ENCODE measurements around the gene CTTNBP2. TPM values are rescaled to one million over a fixed set of nuclear protein-coding genes. Genes with fewer than 3 reads are reported as not detected.

The CTTNBP2 gene
- total and polyA plus RNA-seq, 8 donors, result 3.0 to 22.2 (median 19.2) TPM

DNA sequence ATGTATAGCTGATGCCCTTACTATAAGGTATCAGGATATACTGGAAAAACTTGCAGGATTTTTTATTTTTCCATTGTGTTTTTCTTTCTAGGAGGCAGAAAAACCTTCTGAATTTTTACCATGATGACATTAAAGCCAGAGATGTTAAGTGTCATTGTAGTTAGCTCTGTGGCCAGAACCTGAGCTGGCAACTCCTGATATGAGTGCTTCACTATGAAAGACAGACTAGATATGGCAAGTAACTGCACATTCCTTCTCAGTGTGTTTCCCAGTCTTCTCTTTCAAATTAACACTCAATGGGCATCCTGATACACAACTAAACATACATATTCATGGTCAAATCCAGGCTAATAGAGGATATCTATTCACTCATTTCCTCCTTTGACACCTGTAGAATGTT, 166.2 kb downstream of the CTTNBP2 start:
- DNase-seq (no peak), ATAC-seq (peak; percentile 32)
- intact Hi-C loops (cut with DNase I), result no loop called here
- TF ChIP-seq, protein P1, sequence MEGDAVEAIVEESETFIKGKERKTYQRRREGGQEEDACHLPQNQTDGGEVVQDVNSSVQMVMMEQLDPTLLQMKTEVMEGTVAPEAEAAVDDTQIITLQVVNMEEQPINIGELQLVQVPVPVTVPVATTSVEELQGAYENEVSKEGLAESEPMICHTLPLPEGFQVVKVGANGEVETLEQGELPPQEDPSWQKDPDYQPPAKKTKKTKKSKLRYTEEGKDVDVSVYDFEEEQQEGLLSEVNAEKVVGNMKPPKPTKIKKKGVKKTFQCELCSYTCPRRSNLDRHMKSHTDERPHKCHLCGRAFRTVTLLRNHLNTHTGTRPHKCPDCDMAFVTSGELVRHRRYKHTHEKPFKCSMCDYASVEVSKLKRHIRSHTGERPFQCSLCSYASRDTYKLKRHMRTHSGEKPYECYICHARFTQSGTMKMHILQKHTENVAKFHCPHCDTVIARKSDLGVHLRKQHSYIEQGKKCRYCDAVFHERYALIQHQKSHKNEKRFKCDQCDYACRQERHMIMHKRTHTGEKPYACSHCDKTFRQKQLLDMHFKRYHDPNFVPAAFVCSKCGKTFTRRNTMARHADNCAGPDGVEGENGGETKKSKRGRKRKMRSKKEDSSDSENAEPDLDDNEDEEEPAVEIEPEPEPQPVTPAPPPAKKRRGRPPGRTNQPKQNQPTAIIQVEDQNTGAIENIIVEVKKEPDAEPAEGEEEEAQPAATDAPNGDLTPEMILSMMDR (IDR thresholded peaks at IDR 0.05), result no peak
- Histone ChIP-seq H3K4me3 (no peak overlapping the region), H3K27me3 (no peaks in the 10 kb centered on the region), H3K27ac (no peak overlapping the region), H3K9me3 (no peaks in the 10 kb centered on the region), H3K36me3 (no peaks in the 10 kb centered on the region), H3K4me1 (no peaks in the 10 kb centered on the region)

DNA sequence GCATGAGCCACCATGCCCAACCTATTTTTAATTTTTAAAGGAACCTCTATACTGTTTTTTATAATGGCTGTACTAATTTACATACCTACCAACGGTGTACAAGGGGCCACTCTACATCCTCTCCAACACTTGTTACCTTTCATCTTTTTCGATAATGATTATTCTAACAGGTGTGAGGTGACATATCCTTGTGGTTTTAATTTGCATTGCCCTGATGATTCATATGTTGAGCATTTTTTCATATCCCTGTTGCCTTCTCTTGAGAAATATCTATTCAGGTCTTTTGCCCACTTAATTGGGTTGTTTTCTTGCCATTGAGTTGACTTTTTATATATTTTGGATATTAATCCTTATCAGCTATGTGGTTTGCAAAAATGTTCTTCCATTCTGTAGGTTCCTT, 167.0 kb downstream of the CTTNBP2 start:
- DNase-seq, result no peak
- Histone ChIP-seq H3K4me3 (no peak overlapping the region), H3K27me3 (no peaks in the 10 kb centered on the region), H3K36me3 (no peaks in the 10 kb centered on the region), H3K4me1 (no peaks in the 10 kb centered on the region), H3K9me3 (no peaks in the 10 kb centered on the region), H3K27ac (no peak overlapping the region)
- no peak for ATAC-seq
- intact Hi-C loops (cut with DNase I), result no loop called here
- TF ChIP-seq, protein P1 (IDR thresholded peaks at IDR 0.05), result no peak

DNA sequence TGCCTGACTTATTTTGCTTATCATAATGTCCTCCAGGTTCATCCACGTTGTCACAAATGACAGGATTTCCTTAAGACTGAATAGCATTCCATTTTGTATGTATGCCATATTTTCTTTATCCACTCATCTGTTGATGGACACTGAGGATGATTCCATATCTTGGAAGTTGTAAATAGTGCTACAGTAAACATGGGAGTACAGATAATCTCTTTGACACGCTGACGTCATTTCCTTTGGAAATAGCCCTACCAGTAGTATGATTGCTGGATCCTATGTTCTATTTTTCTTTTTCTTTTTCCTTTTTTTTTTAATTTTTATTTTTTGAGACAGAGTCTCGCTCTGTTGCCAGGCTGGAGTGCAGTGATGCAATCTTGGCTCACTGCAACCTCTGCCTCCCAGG, 167.6 kb downstream of the CTTNBP2 start:
- DNase-seq, result no peak
- no peak for ATAC-seq

DNA sequence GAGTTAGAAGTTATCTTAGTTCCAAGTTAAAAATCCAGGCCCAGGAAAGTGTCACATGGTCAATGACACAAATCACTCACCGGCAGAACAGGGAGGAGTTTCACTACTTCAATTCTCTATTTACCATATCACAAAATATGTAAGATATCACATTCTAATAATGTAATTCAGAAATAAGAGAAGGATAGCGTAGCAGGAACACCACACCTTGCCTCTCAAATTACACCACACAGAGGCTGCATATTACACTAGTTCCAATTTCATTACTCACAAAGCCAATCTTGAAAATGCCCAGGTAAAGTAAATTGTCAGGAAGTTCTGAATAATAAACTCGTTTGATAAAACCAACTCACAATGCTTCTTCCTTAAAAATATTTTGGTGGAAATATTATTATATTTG, 169.2 kb downstream of the CTTNBP2 start:
- DNase-seq, result no peak
- Histone ChIP-seq H3K27me3 (no peaks in the 10 kb centered on the region), H3K9me3 (no peaks in the 10 kb centered on the region), H3K4me1 (no peaks in the 10 kb centered on the region), H3K27ac (no peak overlapping the region), H3K4me3 (no peak overlapping the region), H3K36me3 (no peaks in the 10 kb centered on the region)
- ATAC-seq, result peak; percentile 26
- intact Hi-C loops (cut with DNase I), result no loop called here
- TF ChIP-seq, protein P1 (IDR thresholded peaks at IDR 0.05), result no peak

More for the DNA sequence above, 167.6 kb downstream of the CTTNBP2 start:
- Histone ChIP-seq H3K4me1 (no peaks in the 10 kb centered on the region), H3K27ac (no peak overlapping the region), H3K9me3 (no peaks in the 10 kb centered on the region), H3K27me3 (no peaks in the 10 kb centered on the region), H3K4me3 (no peak overlapping the region), H3K36me3 (no peaks in the 10 kb centered on the region)
- intact Hi-C loops (cut with DNase I), result no loop called here
- TF ChIP-seq, protein P1 (IDR thresholded peaks at IDR 0.05), result no peak

DNA sequence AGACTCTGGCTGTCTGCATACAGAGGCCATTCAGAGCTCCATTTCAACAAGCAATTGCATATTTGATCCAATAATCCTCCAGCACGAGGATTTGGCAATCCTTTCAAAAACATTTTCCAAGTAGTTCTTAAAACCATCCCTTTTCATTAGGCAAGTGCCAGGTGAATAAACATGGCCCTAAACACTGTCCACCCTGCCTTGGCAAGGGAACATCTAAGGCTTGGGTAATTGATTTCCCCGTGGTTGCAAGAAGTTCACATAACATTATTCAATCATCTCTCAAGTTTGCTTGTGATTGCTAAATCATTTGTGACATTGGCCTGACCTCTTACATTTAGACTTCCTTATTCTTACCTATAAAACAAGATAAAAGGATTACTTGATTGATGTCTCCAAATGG, 175.2 kb downstream of the CTTNBP2 start:
- H3K27ac ChIP-seq, result no peak overlapping the region
- DNase-seq, result no peak
- TF ChIP-seq, protein P1 (IDR thresholded peaks at IDR 0.05), result no peak
- H3K4me3 ChIP-seq, result no peak overlapping the region
- no peaks in the 10 kb centered on the region for H3K4me1 ChIP-seq
- H3K36me3 ChIP-seq, result no peaks in the 10 kb centered on the region
- peak; percentile 78 for ATAC-seq
- H3K27me3 ChIP-seq, result no peaks in the 10 kb centered on the region
- no peaks in the 10 kb centered on the region for H3K9me3 ChIP-seq
- intact Hi-C loops (cut with DNase I), result no loop called here
